OCI-LY1 (cell line): ENCODE results near the gene CASQ2.

Experiments
- H2AFZ ChIP-seq: fragments of 200-600 bp; sonication (generic), shearing (Covaris generic); 2 replicates; pipeline ENCODE4 v1.6.0; 2014; ENCODE audit warnings: antibody characterized with exemption, mild to moderate bottlenecking, low read length
- H3F3A ChIP-seq: fragments of 200-600 bp; sonication (generic), shearing (Covaris generic); 2 replicates; pipeline ENCODE4 v1.6.0; 2014; ENCODE audit warnings: mild to moderate bottlenecking, antibody characterized with exemption, low read length, moderate library complexity; ENCODE audit not compliant: insufficient read depth
- H3K27ac ChIP-seq: fragments of 200-600 bp; sonication (generic); 2 replicates; pipeline ENCODE4 v1.5.1; 2014; ENCODE audit warnings: low read length, mixed run types, mild to moderate bottlenecking, low read depth; ENCODE audit not compliant: poor library complexity, severe bottlenecking
- H3K27me3 ChIP-seq: fragments of 200-600 bp; sonication (generic); 2 replicates; pipeline ENCODE4 v1.6.0; 2014; ENCODE audit warnings: antibody characterized with exemption, mild to moderate bottlenecking, low read length, moderate library complexity; ENCODE audit not compliant: insufficient read depth
- H3K36me3 ChIP-seq: fragments of 200-600 bp; sonication (generic); 2 replicates; pipeline ENCODE4 v1.6.1; 2014; ENCODE audit warnings: mild to moderate bottlenecking, antibody characterized with exemption, low read length, moderate library complexity, mixed read lengths; ENCODE audit not compliant: insufficient read depth
- H3K4me1 ChIP-seq: fragments of 200-600 bp; sonication (generic); 2 replicates; pipeline ENCODE4 v1.5.1; 2014; ENCODE audit warnings: mild to moderate bottlenecking, low read length, moderate library complexity; ENCODE audit not compliant: insufficient read depth, severe bottlenecking
- H3K4me2 ChIP-seq: fragments of 200-600 bp; sonication (generic), shearing (Covaris generic); 2 replicates; pipeline ENCODE4 v1.6.1; 2014; ENCODE audit warnings: low read length
- H3K4me3 ChIP-seq: fragments of 200-600 bp; sonication (generic); 2 replicates; pipeline ENCODE4 v1.5.1; 2014; ENCODE audit warnings: low read length, low read depth, mild to moderate bottlenecking, mixed read lengths; ENCODE audit not compliant: poor library complexity, severe bottlenecking
- H3K79me2 ChIP-seq: fragments of 200-600 bp; shearing (Covaris generic); 2 replicates; pipeline ENCODE4 v1.6.1; 2016; ENCODE audit warnings: mixed run types, low read length, mixed read lengths; ENCODE audit not compliant: insufficient read depth
- H3K9ac ChIP-seq: fragments of 200-600 bp; sonication (generic), shearing (Covaris generic); 2 replicates; pipeline ENCODE4 v1.6.1; 2014; ENCODE audit warnings: mild to moderate bottlenecking, low read length, mixed read lengths
- H3K9me2 ChIP-seq: fragments of 200-600 bp; sonication (generic), shearing (Covaris generic); 2 replicates; pipeline ENCODE4 v1.6.1; 2014; ENCODE audit warnings: low read depth, mild to moderate bottlenecking, low read length, mixed read lengths
- H3K9me3 ChIP-seq: fragments of 200-600 bp; shearing (Covaris generic); 2 replicates; pipeline ENCODE4 v1.6.1; 2014; ENCODE audit warnings: low read length, mixed read lengths
- H4K20me1 ChIP-seq: fragments of 200-600 bp; sonication (generic), shearing (Covaris generic); 2 replicates; pipeline ENCODE4 v1.6.0; 2016; ENCODE audit warnings: mild to moderate bottlenecking, low read length; ENCODE audit not compliant: insufficient read depth
- EZH2 ChIP-seq: fragments of 200-600 bp; sonication (generic), shearing (Covaris generic); IDR thresholded peaks from 2 replicates; pipeline ENCODE4 v1.8.0; 2017; ENCODE audit warnings: borderline replicate concordance, mixed run types, mild to moderate bottlenecking, antibody characterized with exemption, low read length, moderate library complexity, mixed read lengths
- TF ChIP-seq, protein P1 (sequence below): fragments of 200-600 bp; sonication (generic), shearing (Covaris generic); IDR thresholded peaks from 2 replicates; pipeline ENCODE4 v1.5.1; 2017; ENCODE audit warnings: mild to moderate bottlenecking, antibody characterized with exemption, low read length, moderate library complexity, mixed read lengths

Gene CASQ2

DNA sequence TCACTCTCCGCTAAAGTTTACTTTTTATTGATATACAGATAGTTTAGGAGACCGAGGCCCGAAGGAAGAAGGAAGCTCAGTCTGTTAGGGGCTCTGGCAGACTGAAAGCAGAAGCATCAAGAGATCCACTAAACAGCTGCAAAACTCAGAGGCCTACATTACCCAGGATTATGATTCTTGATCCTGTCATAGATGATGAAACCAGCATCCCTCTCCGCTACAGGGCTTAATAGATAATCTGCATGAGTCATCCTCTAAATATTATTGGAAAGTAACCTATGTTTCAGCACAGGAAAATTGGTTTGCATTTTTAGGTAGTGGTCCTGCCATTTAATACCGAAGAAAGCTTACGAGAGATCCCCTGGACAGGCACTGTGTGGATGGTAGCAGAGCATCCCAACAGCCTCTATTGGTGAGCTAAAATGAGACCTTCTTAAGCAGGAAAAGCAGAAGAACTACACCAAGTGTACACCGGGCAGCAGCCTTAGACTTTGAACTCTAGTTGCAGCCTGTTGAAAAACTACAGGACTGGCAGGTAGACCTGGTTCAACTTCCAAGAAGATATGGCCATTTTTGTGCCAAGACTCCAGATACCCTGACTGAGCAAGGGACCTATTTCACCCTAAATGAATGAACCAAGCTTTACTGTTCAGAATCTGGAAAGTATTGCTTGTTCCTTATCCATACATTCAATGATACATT lies 6.8 kb downstream of the CASQ2 start:
- Histone ChIP-seq H3K4me2 (no peak overlapping the region), H3K9me2 (no peaks in the 10 kb centered on the region), H3K9ac (no peak overlapping the region), H3F3A (no peaks in the 10 kb centered on the region), H3K4me3 (no peak overlapping the region), H4K20me1 (no peaks in the 10 kb centered on the region), H3K9me3 (no peaks in the 10 kb centered on the region), H3K27ac (no peak overlapping the region), H3K36me3 (no peaks in the 10 kb centered on the region), H3K79me2 (no peaks in the 10 kb centered on the region), H3K27me3 (no peaks in the 10 kb centered on the region), H2AFZ (no peak overlapping the region), H3K4me1 (no peaks in the 10 kb centered on the region)
- TF ChIP-seq, protein P1, sequence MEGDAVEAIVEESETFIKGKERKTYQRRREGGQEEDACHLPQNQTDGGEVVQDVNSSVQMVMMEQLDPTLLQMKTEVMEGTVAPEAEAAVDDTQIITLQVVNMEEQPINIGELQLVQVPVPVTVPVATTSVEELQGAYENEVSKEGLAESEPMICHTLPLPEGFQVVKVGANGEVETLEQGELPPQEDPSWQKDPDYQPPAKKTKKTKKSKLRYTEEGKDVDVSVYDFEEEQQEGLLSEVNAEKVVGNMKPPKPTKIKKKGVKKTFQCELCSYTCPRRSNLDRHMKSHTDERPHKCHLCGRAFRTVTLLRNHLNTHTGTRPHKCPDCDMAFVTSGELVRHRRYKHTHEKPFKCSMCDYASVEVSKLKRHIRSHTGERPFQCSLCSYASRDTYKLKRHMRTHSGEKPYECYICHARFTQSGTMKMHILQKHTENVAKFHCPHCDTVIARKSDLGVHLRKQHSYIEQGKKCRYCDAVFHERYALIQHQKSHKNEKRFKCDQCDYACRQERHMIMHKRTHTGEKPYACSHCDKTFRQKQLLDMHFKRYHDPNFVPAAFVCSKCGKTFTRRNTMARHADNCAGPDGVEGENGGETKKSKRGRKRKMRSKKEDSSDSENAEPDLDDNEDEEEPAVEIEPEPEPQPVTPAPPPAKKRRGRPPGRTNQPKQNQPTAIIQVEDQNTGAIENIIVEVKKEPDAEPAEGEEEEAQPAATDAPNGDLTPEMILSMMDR = no peak
- TF ChIP-seq EZH2 = no peak

DNA sequence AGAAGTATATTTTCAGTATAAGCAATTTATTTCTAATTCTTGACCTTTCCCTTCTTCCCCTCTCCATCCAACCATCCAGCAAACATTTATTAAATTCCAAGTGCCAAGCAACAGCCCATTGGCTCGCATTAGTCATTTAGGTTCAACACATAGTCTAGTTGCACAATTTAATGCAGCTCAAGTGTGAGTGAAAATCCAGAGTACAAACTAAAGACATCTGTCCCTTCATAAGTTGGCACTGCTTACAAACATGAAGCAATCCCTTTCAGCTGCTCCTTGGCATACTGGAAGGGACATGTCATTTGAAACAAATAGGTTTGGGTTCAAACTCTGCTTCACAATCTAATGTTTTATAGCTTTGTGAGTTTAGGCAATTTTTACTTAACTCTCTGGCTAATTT lies 10.7 kb downstream of the CASQ2 start:
- Histone ChIP-seq H2AFZ (no peak overlapping the region), H3K4me3 (no peak overlapping the region), H3K4me2 (no peak overlapping the region), H3K27me3 (no peaks in the 10 kb centered on the region), H3K9ac (no peak overlapping the region), H3K9me3 (no peaks in the 10 kb centered on the region), H3F3A (no peaks in the 10 kb centered on the region), H3K36me3 (no peaks in the 10 kb centered on the region), H3K4me1 (no peaks in the 10 kb centered on the region), H3K9me2 (no peaks in the 10 kb centered on the region), H3K27ac (no peak overlapping the region), H4K20me1 (no peaks in the 10 kb centered on the region), H3K79me2 (no peaks in the 10 kb centered on the region)
- no peak for TF ChIP-seq EZH2
- TF ChIP-seq, protein P1 = no peak

DNA sequence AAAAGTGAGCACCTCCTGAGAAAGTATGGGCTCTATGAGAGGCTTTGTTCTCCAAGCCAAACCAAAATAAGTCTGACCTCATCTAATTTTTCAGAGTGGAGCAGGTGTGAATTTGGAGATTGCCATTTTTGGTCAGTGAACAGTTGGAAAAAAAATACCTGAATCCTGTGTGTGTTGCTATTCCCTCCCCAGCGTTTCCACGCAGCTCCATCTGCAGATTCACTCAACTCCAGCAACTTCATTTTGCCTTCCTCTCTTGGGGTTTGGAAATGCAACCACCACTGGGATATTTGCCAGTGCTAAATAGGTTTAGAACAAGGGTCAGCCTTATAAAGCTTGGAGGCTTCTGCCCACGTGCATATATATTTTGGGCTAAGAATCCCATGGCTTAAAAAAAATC lies 11.2 kb downstream of the CASQ2 start:
- Histone ChIP-seq H3K4me1 (no peaks in the 10 kb centered on the region), H3K9me3 (no peaks in the 10 kb centered on the region), H3K79me2 (no peaks in the 10 kb centered on the region), H3K27me3 (no peaks in the 10 kb centered on the region), H3F3A (no peaks in the 10 kb centered on the region), H3K9me2 (no peaks in the 10 kb centered on the region), H3K4me2 (no peak overlapping the region), H2AFZ (no peak overlapping the region), H3K36me3 (no peaks in the 10 kb centered on the region), H4K20me1 (no peaks in the 10 kb centered on the region), H3K27ac (no peak overlapping the region), H3K4me3 (no peak overlapping the region), H3K9ac (no peak overlapping the region)
- TF ChIP-seq, protein P1 = no peak
- TF ChIP-seq EZH2 = no peak
